Peyer's patch (tissue), 4 donors: ENCODE measurements around the gene GABRG3. TPM values are rescaled to one million over a fixed set of nuclear protein-coding genes. Genes with fewer than 3 reads are reported as not detected.

Experiments
- DNase-seq, 3 donors: peaks; one replicate each; pipeline ENCODE4 v3.0.0-alpha.2; 2017 to 2019
- H3K27ac ChIP-seq, 4 donors: fragments of 200-600 bp; sonication (generic); one replicate each; pipeline ENCODE4 v1.5.1; 2016 to 2019
- H3K27me3 ChIP-seq, 2 donors: fragments of 200-600 bp; sonication (generic); one replicate each; pipeline ENCODE4 v1.5.1; 2019
- H3K36me3 ChIP-seq, 3 donors: fragments of 200-600 bp; sonication (generic); one replicate each; pipeline ENCODE4 v1.5.1; 2016 to 2019
- H3K4me1 ChIP-seq, 4 donors: fragments of 200-600 bp; sonication (generic); one replicate each; pipeline ENCODE4 v1.5.1; 2016 to 2019
- H3K4me3 ChIP-seq, 4 donors: fragments of 200-600 bp; sonication (generic); 1 replicate in 3 of 4; 2 replicates in 1 of 4; pipeline ENCODE4 v1.5.1; 2016 to 2019; ENCODE audit warnings: mild to moderate bottlenecking in 1 of 4
- H3K9me3 ChIP-seq, 4 donors: fragments of 200-600 bp; sonication (generic); one replicate each; pipeline ENCODE4 v1.5.1; 2016 to 2019; ENCODE audit warnings: mild to moderate bottlenecking in 1 of 4
- POLR2A ChIP-seq, 2 donors: fragments of 450-650 bp; IDR thresholded peaks; one replicate each; pipeline ENCODE4 v1.5.1; 2017; ENCODE audit warnings: antibody characterized with exemption in 2 of 2, mild to moderate bottlenecking in 2 of 2, moderate library complexity in 2 of 2
- total RNA-seq, 4 donors: library from RNA; depleted of rRNA; stranded (reverse); fragments of >200 nt; gene quantifications; one replicate each; pipeline ENCODE4 v1.1.0, GENCODE V29; 2016
- TF ChIP-seq, protein P1 (sequence below), 6 experiments: fragments of 450-650 bp in 4 of 6; fragments of 200-600 bp in 2 of 6; sonication (generic) in 1 of 6; IDR thresholded peaks; one replicate each; pipeline ENCODE4 v1.5.1; 2017 to 2019; ENCODE audit warnings: antibody characterized with exemption in 6 of 6, mild to moderate bottlenecking in 3 of 6, moderate library complexity in 1 of 6

Gene GABRG3
- total RNA-seq, 4 donors from 2014 or later: not detected

DNA sequence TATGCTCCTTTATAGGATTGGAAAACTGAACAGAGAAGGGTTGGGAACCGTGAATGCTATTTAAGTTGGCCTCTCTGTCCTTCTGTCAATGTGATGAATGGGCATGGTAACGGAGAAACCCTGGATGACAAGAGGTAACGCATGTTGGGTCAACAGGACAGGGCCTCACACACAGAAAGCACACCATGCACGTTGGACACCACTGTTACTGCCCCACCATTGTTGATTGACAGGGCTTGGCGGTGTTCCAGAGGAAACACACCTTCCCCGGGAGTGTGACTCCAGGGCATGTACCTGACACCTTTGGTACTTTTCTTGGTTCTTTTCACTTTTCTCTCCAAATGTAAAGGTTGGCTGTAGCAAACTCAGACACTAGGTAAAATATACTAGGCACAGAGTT, 579.7 kb downstream of the GABRG3 start:
- Histone ChIP-seq H3K4me1 (no peaks in the 10 kb centered on the region), H3K36me3 (no peaks in the 10 kb centered on the region), H3K27me3 (no peaks in the 10 kb centered on the region), H3K4me3 (no peak overlapping the region), H3K9me3 (no peaks in the 10 kb centered on the region), H3K27ac (no peak overlapping the region)
- no peak for TF ChIP-seq POLR2A (IDR thresholded peaks at IDR 0.05)
- TF ChIP-seq, protein P1, sequence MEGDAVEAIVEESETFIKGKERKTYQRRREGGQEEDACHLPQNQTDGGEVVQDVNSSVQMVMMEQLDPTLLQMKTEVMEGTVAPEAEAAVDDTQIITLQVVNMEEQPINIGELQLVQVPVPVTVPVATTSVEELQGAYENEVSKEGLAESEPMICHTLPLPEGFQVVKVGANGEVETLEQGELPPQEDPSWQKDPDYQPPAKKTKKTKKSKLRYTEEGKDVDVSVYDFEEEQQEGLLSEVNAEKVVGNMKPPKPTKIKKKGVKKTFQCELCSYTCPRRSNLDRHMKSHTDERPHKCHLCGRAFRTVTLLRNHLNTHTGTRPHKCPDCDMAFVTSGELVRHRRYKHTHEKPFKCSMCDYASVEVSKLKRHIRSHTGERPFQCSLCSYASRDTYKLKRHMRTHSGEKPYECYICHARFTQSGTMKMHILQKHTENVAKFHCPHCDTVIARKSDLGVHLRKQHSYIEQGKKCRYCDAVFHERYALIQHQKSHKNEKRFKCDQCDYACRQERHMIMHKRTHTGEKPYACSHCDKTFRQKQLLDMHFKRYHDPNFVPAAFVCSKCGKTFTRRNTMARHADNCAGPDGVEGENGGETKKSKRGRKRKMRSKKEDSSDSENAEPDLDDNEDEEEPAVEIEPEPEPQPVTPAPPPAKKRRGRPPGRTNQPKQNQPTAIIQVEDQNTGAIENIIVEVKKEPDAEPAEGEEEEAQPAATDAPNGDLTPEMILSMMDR (IDR thresholded peaks at IDR 0.05): no peak
- no peak for DNase-seq

GRCh38 chr15:27561816-27562215, 590.8 kb downstream of the GABRG3 start:
- no peak for DNase-seq
- H3K4me1 ChIP-seq: no peaks in the 10 kb centered on the region
- H3K36me3 ChIP-seq: no peaks in the 10 kb centered on the region
- no peak overlapping the region for H3K27ac ChIP-seq
- no peak overlapping the region for H3K4me3 ChIP-seq
- no peaks in the 10 kb centered on the region for H3K27me3 ChIP-seq
- TF ChIP-seq POLR2A (IDR thresholded peaks at IDR 0.05): no peak
- TF ChIP-seq, protein P1 (IDR thresholded peaks at IDR 0.05): no peak
- peaks cover 0 to 8% (median 0%) of the 10 kb centered on the region in 4 donors for H3K9me3 ChIP-seq

DNA sequence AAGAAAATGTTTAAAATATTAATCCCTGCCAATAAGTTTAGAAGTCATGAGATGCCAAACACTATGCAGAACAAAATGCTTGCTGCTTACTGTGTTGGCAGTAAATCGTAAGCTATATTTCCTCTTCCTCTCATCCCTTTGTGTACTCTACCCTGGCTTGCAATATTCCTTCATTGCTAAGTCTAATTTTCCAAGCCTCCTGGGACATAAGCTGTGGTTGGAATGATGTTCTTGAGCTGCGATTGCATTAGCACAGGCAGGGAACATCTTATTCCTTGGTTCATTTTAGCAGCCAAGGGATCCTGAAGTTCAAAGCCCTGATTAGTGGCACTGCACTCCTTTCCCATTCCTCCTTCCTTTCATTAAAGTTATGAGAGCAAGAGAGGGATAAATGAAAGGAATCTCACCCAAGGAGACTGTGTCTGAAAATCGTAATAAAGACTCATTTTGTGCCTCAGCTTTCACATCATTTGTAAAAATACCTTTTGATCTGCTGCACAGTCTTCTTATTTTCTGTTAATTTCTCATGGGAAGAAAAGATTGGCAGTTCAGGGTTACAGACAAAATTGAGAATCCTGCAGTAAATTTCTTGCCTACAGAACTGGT, 592.9 kb downstream of the GABRG3 start:
- no peak for TF ChIP-seq POLR2A (IDR thresholded peaks at IDR 0.05)
- TF ChIP-seq, protein P1 (IDR thresholded peaks at IDR 0.05): no peak
- Histone ChIP-seq H3K9me3 (peaks cover 0 to 8% (median 0%) of the 10 kb centered on the region in 4 donors), H3K27ac (no peak overlapping the region)

DNA sequence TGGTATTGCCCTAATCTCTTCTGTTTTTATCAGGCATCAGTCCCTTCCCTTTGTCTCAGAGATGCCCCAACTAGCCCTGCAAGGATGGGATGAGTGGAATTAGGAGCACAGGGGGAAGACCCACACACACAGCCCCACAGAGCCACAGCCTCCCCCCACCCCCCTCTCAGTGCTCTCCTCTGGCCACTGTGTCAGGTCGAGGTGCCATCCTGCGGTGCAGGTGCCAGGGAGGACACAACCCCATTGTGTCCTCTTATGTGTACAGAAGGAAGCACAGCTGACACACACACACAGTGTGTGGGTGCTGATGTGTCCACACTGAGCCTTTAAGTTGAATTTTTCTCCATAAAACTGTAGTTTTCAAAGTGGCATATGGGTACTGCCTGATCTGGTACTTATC, 593.7 kb downstream of the GABRG3 start:
- TF ChIP-seq, protein P1 (IDR thresholded peaks at IDR 0.05): no peak
- no peak for TF ChIP-seq POLR2A (IDR thresholded peaks at IDR 0.05)
- Histone ChIP-seq H3K36me3 (no peaks in the 10 kb centered on the region), H3K4me3 (no peak overlapping the region), H3K4me1 (no peaks in the 10 kb centered on the region), H3K9me3 (peaks cover 0 to 8% (median 0%) of the 10 kb centered on the region in 4 donors), H3K27ac (no peak overlapping the region), H3K27me3 (no peaks in the 10 kb centered on the region)
- DNase-seq: no peak

More for the DNA sequence above, 592.9 kb downstream of the GABRG3 start:
- no peak for DNase-seq
- H3K4me3 ChIP-seq: no peak overlapping the region
- H3K36me3 ChIP-seq: no peaks in the 10 kb centered on the region
- H3K27me3 ChIP-seq: no peaks in the 10 kb centered on the region
- no peaks in the 10 kb centered on the region for H3K4me1 ChIP-seq

DNA sequence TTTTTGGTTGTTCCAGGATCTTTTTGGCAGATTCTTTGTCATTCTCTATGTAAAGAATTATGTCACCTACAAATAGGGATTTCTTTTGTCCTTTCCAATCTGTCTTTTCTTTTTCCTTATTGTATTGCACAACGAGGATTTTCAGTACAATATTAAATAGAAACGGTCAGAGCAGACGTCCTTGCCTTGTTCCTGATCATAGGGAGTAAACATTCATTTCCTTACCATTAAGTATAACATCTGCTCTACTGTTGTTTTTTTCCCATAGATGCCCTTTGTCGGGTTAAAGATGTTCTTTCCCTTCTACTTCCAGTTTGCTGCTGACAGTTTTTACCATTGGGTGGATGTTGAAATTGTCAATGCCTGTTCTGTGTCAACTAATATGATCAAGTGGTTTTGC, 599.8 kb downstream of the GABRG3 start:
- Histone ChIP-seq H3K9me3 (no peaks in the 10 kb centered on the region), H3K27me3 (no peaks in the 10 kb centered on the region), H3K27ac (no peak overlapping the region), H3K36me3 (no peaks in the 10 kb centered on the region), H3K4me3 (no peak overlapping the region), H3K4me1 (no peaks in the 10 kb centered on the region)
- DNase-seq: no peak
- TF ChIP-seq, protein P1 (IDR thresholded peaks at IDR 0.05): no peak
- no peak for TF ChIP-seq POLR2A (IDR thresholded peaks at IDR 0.05)
